ENCODE data around the gene SUSD6. TPM values are rescaled to one million over a fixed set of nuclear protein-coding genes. Genes with fewer than 3 reads are reported as not detected.

SUSD6 gene
- total RNA-seq, 1 experiment from 2014 or later = 3.7 TPM

DNA sequence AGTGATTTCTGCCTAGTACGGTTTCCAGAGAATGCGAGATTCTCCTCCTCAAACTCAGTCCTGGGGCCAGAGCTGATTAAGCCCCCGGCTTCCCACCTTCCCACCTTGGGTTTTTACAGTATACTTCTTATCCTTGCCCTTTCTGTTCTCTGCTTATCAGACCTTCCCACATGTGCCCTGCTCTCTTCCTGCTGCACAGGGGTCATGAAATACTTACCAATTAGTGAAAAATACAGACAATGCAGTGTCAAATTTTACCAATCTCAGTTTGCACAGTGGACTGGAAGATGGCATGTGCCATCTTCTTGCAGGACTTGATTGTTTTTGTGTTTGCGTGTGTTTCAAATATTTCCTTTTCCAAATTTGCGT, 14.7 kb downstream of the SUSD6 start:
- no peaks in the 10 kb centered on the region; the same call in 1 of the 2 replicates for H3K4me1 ChIP-seq (ENCODE audit: insufficient read depth, low read length)
- no peak overlapping the region for H2BK120ac ChIP-seq (ENCODE audit: low read depth, low read length, poor library complexity, severe bottlenecking)
- H4K8ac ChIP-seq (replicated peaks; ENCODE audit: insufficient read length, low read depth, low read length) = no peak overlapping the region
- no peak overlapping the region for H4K91ac ChIP-seq (ENCODE audit: insufficient read length, low read depth, low read length)
- H3K14ac ChIP-seq (ENCODE audit: insufficient read depth, low read length) = no peak overlapping the region
- no peaks in the 10 kb centered on the region for H3K79me1 ChIP-seq (ENCODE audit: insufficient read depth, low read depth, low read length, poor library complexity, severe bottlenecking)
- H3K9me3 ChIP-seq (ENCODE audit: control insufficient read depth, low read depth, low read length) = no peaks in the 10 kb centered on the region
- no peak overlapping the region for H2AFZ ChIP-seq (ENCODE audit: low read length)
- no peak overlapping the region for H3K4me2 ChIP-seq (ENCODE audit: insufficient read depth, insufficient read length, low read length)
- H3K9ac ChIP-seq (ENCODE audit: extremely low read depth, insufficient read length, low read length) = no peak overlapping the region
- Mint-ChIP-seq H3K36me3 (ENCODE audit: insufficient read depth in 1 of 3, low read depth in 3 of 3) (no peaks in the 10 kb centered on the region), H3K9me3 (no peaks in the 10 kb centered on the region), H3K27ac (no peak overlapping the region), H3K27me3 (ENCODE audit: low read depth) (no peaks in the 10 kb centered on the region), H3K4me1 (peaks cover 26 to 28% of the 10 kb centered on the region in 2 experiments), H3K4me3 (no peak overlapping the region)
- no peak overlapping the region for H3K23ac ChIP-seq (ENCODE audit: insufficient read length, low read depth, low read length)
- no peak overlapping the region for H2BK20ac ChIP-seq (ENCODE audit: low read depth, low read length, poor library complexity, severe bottlenecking)
- TF ChIP-seq, protein P1, sequence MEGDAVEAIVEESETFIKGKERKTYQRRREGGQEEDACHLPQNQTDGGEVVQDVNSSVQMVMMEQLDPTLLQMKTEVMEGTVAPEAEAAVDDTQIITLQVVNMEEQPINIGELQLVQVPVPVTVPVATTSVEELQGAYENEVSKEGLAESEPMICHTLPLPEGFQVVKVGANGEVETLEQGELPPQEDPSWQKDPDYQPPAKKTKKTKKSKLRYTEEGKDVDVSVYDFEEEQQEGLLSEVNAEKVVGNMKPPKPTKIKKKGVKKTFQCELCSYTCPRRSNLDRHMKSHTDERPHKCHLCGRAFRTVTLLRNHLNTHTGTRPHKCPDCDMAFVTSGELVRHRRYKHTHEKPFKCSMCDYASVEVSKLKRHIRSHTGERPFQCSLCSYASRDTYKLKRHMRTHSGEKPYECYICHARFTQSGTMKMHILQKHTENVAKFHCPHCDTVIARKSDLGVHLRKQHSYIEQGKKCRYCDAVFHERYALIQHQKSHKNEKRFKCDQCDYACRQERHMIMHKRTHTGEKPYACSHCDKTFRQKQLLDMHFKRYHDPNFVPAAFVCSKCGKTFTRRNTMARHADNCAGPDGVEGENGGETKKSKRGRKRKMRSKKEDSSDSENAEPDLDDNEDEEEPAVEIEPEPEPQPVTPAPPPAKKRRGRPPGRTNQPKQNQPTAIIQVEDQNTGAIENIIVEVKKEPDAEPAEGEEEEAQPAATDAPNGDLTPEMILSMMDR (conservative IDR thresholded peaks at IDR 0.05) = no peak
- no peak for DNase-seq
- no peak overlapping the region for H3K18ac ChIP-seq (ENCODE audit: insufficient read length, low read depth, low read length)
- no peak overlapping the region for H3T11ph ChIP-seq (ENCODE audit: low read length)
- H3K56ac ChIP-seq (ENCODE audit: insufficient read length, low read depth, low read length) = no peak overlapping the region
- no peaks in the 10 kb centered on the region for H3K27me3 ChIP-seq (ENCODE audit: insufficient read depth, low read length)
- H3K23me2 ChIP-seq (ENCODE audit: insufficient read length, low read depth, low read length, poor library complexity, severe bottlenecking) = no peaks in the 10 kb centered on the region
- WGBS (ENCODE audit: extremely low coverage, insufficient read length, low lambda C conversion rate) = no CpG with 5 or more reads among the region's 5 CpGs
- H3K79me2 ChIP-seq (ENCODE audit: insufficient read depth, low read length) = no peaks in the 10 kb centered on the region
- H2BK12ac ChIP-seq (ENCODE audit: insufficient read length, low read depth, low read length) = no peak overlapping the region
- H4K20me1 ChIP-seq (ENCODE audit: control insufficient read depth, insufficient read depth, insufficient read length) = no peaks in the 10 kb centered on the region
- no peak overlapping the region for H3K27ac ChIP-seq (ENCODE audit: insufficient read length, low read depth, low read length)
- no peak overlapping the region for H2AK5ac ChIP-seq (ENCODE audit: insufficient read length, low read length)
- H3K4ac ChIP-seq (ENCODE audit: low read depth, low read length) = no peak overlapping the region
- no peak overlapping the region for H4K5ac ChIP-seq (ENCODE audit: insufficient read length, low read depth, low read length)
- no peak overlapping the region for H2BK5ac ChIP-seq (ENCODE audit: insufficient read length, low read length)
- no peak overlapping the region for H2BK15ac ChIP-seq (ENCODE audit: low read depth, low read length)
